H9 (cell line): ENCODE measurements around the gene OPA3. TPM values are rescaled to one million over a fixed set of nuclear protein-coding genes. Genes with fewer than 3 reads are reported as not detected.

ENCODE experiments used
- DNase-seq: peaks from one replicate; pipeline ENCODE4 v3.0.0-alpha.2; 2017
- H2AFZ ChIP-seq: one replicate; pipeline ENCODE4 v1.6.1; 2013; ENCODE audit warnings: mild to moderate bottlenecking, low read length, control low read depth, moderate library complexity
- H2AK5ac ChIP-seq: 2 replicates; pipeline ENCODE4 v1.6.1; 2013; ENCODE audit warnings: low read length, control low read depth, mixed read lengths; ENCODE audit not compliant: insufficient read length
- H2BK120ac ChIP-seq: one replicate; pipeline ENCODE4 v1.6.1; 2013; ENCODE audit warnings: low read depth, mild to moderate bottlenecking, low read length, control low read depth, inconsistent platforms; ENCODE audit not compliant: poor library complexity, severe bottlenecking
- H2BK12ac ChIP-seq: 2 replicates; pipeline ENCODE4 v1.6.1; 2013; ENCODE audit warnings: low read length, control low read depth, mixed read lengths, low read depth; ENCODE audit not compliant: insufficient read length
- H2BK15ac ChIP-seq: 2 replicates; pipeline ENCODE4 v1.6.1; 2013; ENCODE audit warnings: low read depth, low read length, control low read depth
- H2BK20ac ChIP-seq: one replicate; pipeline ENCODE4 v1.6.1; 2013; ENCODE audit warnings: low read depth, mild to moderate bottlenecking, low read length, control low read depth, inconsistent platforms; ENCODE audit not compliant: poor library complexity, severe bottlenecking
- H2BK5ac ChIP-seq: 2 replicates; pipeline ENCODE4 v1.6.1; 2013; ENCODE audit warnings: low read length, control low read depth, mixed read lengths; ENCODE audit not compliant: insufficient read length
- H3K14ac ChIP-seq: 2 replicates; pipeline ENCODE4 v1.6.1; 2013; ENCODE audit warnings: low read length, control low read depth; ENCODE audit not compliant: insufficient read depth
- H3K18ac ChIP-seq: 2 replicates; pipeline ENCODE4 v1.6.1; 2013; ENCODE audit warnings: low read depth, mild to moderate bottlenecking, mixed read lengths, low read length, control low read depth; ENCODE audit not compliant: insufficient read length
- H3K23ac ChIP-seq: 2 replicates; pipeline ENCODE4 v1.6.1; 2013; ENCODE audit warnings: low read length, control low read depth, mixed read lengths, low read depth; ENCODE audit not compliant: insufficient read length
- H3K23me2 ChIP-seq: 2 replicates; pipeline ENCODE4 v1.6.1; 2013; ENCODE audit warnings: low read depth, mild to moderate bottlenecking, mixed read lengths, low read length, control low read depth; ENCODE audit not compliant: insufficient read length, poor library complexity, severe bottlenecking
- H3K27ac ChIP-seq: 2 replicates; pipeline ENCODE4 v1.5.1; 2013; ENCODE audit warnings: low read length, control low read depth, mixed read lengths, low read depth; ENCODE audit not compliant: insufficient read length
- H3K27me3 ChIP-seq: 2 replicates; pipeline ENCODE4 v1.6.1; 2013; ENCODE audit warnings: low read length, control low read depth, inconsistent platforms; ENCODE audit not compliant: insufficient read depth
- H3K4ac ChIP-seq: 2 replicates; pipeline ENCODE4 v1.6.1; 2013; ENCODE audit warnings: low read depth, mild to moderate bottlenecking, control low read depth, inconsistent platforms, low read length, moderate library complexity
- H3K4me1 ChIP-seq: 2 replicates; pipeline ENCODE4 v1.6.1; 2013; ENCODE audit warnings: low read length, control low read depth, inconsistent platforms; ENCODE audit not compliant: insufficient read depth
- H3K4me2 ChIP-seq: 2 replicates; pipeline ENCODE4 v1.6.1; 2013; ENCODE audit warnings: low read length, control low read depth, mixed read lengths; ENCODE audit not compliant: insufficient read length, insufficient read depth
- H3K56ac ChIP-seq: 2 replicates; pipeline ENCODE4 v1.6.1; 2013; ENCODE audit warnings: low read depth, mild to moderate bottlenecking, mixed read lengths, low read length, control low read depth; ENCODE audit not compliant: insufficient read length
- H3K79me1 ChIP-seq: 2 replicates; pipeline ENCODE4 v1.6.1; 2013; ENCODE audit warnings: low read depth, mild to moderate bottlenecking, moderate library complexity, low read length, control low read depth, inconsistent platforms; ENCODE audit not compliant: insufficient read depth, poor library complexity, severe bottlenecking
- H3K79me2 ChIP-seq: 2 replicates; pipeline ENCODE4 v1.6.1; 2013; ENCODE audit warnings: low read length, control low read depth, inconsistent platforms; ENCODE audit not compliant: insufficient read depth
- H3K9ac ChIP-seq: 2 replicates; pipeline ENCODE4 v1.6.1; 2013; ENCODE audit warnings: low read length, control low read depth, mixed read lengths; ENCODE audit not compliant: insufficient read length; ENCODE audit errors: extremely low read depth
- H3K9me3 ChIP-seq: one replicate; pipeline ENCODE4 v1.6.1; 2013; ENCODE audit warnings: low read depth, low read length, inconsistent platforms; ENCODE audit not compliant: control insufficient read depth
- H3T11ph ChIP-seq: one replicate; pipeline ENCODE4 v1.6.1; 2013; ENCODE audit warnings: mild to moderate bottlenecking, low read length, control low read depth, inconsistent platforms
- H4K20me1 ChIP-seq: one replicate; pipeline ENCODE4 v1.6.1; 2013; ENCODE audit not compliant: control insufficient read depth, insufficient read length, insufficient read depth
- H4K5ac ChIP-seq: 2 replicates; pipeline ENCODE4 v1.6.1; 2013; ENCODE audit warnings: low read depth, mild to moderate bottlenecking, mixed read lengths, low read length, control low read depth; ENCODE audit not compliant: insufficient read length
- H4K8ac ChIP-seq: replicated peaks from 2 replicates; pipeline ENCODE4 v1.6.1; 2013; ENCODE audit warnings: low read length, control low read depth, mixed read lengths, low read depth; ENCODE audit not compliant: insufficient read length
- H4K91ac ChIP-seq: 2 replicates; pipeline ENCODE4 v1.6.1; 2013; ENCODE audit warnings: low read depth, mild to moderate bottlenecking, moderate library complexity, mixed read lengths, low read length, control low read depth; ENCODE audit not compliant: insufficient read length
- H3K27ac Mint-ChIP-seq, 3 experiments: 2 replicates in 2 of 3; 3 replicates in 1 of 3; pipeline ENCODE4 v1.8.0; 2020 to 2021; ENCODE audit warnings: mixed read lengths in 3 of 3, mild to moderate bottlenecking in 1 of 3, moderate library complexity in 1 of 3
- H3K27me3 Mint-ChIP-seq: 2 replicates; pipeline ENCODE4 v1.8.0; 2021; ENCODE audit warnings: low read depth, mild to moderate bottlenecking, moderate library complexity, mixed read lengths
- H3K36me3 Mint-ChIP-seq, 3 experiments: 2 replicates in 2 of 3; 3 replicates in 1 of 3; pipeline ENCODE4 v1.8.0; 2020 to 2021; ENCODE audit warnings: low read depth in 3 of 3, mixed read lengths in 3 of 3; ENCODE audit not compliant: insufficient read depth in 1 of 3
- H3K4me1 Mint-ChIP-seq, 2 experiments: 2 replicates each; pipeline ENCODE4 v1.8.0; 2020; ENCODE audit warnings: mixed read lengths in 2 of 2
- H3K4me3 Mint-ChIP-seq, 2 experiments: 2 replicates in 1 of 2; 3 replicates in 1 of 2; pipeline ENCODE4 v1.8.0; 2020 to 2021; ENCODE audit warnings: mild to moderate bottlenecking in 2 of 2, mixed read lengths in 2 of 2, moderate library complexity in 1 of 2
- H3K9me3 Mint-ChIP-seq, 2 experiments: 2 replicates in 1 of 2; 3 replicates in 1 of 2; pipeline ENCODE4 v1.8.0; 2020; ENCODE audit warnings: mild to moderate bottlenecking in 2 of 2, mixed read lengths in 2 of 2, moderate library complexity in 1 of 2
- WGBS: extraction: QIAGEN DNeasy Blood & Tissue Kit; methylation state at CpG from one replicate; pipeline ENCODE4 v1.1.7; 2013; ENCODE audit warnings: missing lambda C conversion rate, low lambda C conversion rate, mixed read lengths; ENCODE audit not compliant: insufficient read length; ENCODE audit errors: extremely low coverage; 5-methylcytosine and 5-hydroxymethylcytosine counted together
- total RNA-seq: library from RNA; stranded (reverse); gene quantifications from 2 replicates; pipeline ENCODE4 v1.2.1, GENCODE V29; 2021
- TF ChIP-seq, protein P1 (sequence below): fragments of 200-600 bp; sonication (generic); conservative IDR thresholded peaks from 3 replicates; pipeline ENCODE4 v1.8.0; 2021; ENCODE audit warnings: antibody characterized with exemption, mild to moderate bottlenecking

Gene OPA3
- total RNA-seq, 1 experiment from 2014 or later = 13.0 TPM

DNA sequence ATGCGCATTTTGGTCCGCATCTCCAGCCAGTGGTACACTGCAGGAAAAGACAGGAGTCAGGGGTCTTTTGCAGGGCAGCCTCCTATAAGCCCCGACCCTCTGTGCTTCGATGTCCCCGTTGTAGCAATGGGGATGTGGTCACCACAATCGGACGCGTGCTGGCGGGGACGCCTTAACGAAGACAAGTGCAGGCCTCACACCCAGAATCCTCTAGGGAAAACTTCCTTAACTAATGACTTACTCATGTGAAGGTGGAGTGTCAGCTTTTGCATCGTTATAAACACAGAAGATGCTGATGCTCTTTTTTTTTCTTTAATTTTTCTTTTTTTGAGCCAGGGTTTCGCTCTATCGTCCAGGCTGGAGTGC, 55.2 kb downstream of the OPA3 start:
- Mint-ChIP-seq H3K4me1 (peaks cover 17 to 23% of the 10 kb centered on the region in 2 experiments), H3K27ac (no peak overlapping the region), H3K4me3 (peak overlapping the region; percentile 64 to 83), H3K27me3 (peaks cover 19% of the 10 kb centered on the region), H3K36me3 (peaks cover 23 to 44% (median 27%) of the 10 kb centered on the region in 3 experiments), H3K9me3 (peaks cover 12% of the 10 kb centered on the region in 2 experiments)
- no peaks in the 10 kb centered on the region for H3K9me3 ChIP-seq
- no peak overlapping the region for H2AK5ac ChIP-seq
- no peak overlapping the region for H3K56ac ChIP-seq
- no peaks in the 10 kb centered on the region for H4K20me1 ChIP-seq
- no peaks in the 10 kb centered on the region for H3K79me1 ChIP-seq
- no peak overlapping the region for H3T11ph ChIP-seq
- peaks cover 3% of the 10 kb centered on the region; the same call in 1 of the 2 replicates for H3K27me3 ChIP-seq
- H2BK5ac ChIP-seq = no peak overlapping the region
- H3K23ac ChIP-seq = no peak overlapping the region
- H3K23me2 ChIP-seq = peaks cover 15% of the 10 kb centered on the region
- no peak for DNase-seq
- TF ChIP-seq, protein P1, sequence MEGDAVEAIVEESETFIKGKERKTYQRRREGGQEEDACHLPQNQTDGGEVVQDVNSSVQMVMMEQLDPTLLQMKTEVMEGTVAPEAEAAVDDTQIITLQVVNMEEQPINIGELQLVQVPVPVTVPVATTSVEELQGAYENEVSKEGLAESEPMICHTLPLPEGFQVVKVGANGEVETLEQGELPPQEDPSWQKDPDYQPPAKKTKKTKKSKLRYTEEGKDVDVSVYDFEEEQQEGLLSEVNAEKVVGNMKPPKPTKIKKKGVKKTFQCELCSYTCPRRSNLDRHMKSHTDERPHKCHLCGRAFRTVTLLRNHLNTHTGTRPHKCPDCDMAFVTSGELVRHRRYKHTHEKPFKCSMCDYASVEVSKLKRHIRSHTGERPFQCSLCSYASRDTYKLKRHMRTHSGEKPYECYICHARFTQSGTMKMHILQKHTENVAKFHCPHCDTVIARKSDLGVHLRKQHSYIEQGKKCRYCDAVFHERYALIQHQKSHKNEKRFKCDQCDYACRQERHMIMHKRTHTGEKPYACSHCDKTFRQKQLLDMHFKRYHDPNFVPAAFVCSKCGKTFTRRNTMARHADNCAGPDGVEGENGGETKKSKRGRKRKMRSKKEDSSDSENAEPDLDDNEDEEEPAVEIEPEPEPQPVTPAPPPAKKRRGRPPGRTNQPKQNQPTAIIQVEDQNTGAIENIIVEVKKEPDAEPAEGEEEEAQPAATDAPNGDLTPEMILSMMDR = no peak
- no peak overlapping the region for H2BK12ac ChIP-seq
- no peak overlapping the region for H2BK15ac ChIP-seq
- H4K8ac ChIP-seq = no peak overlapping the region
- WGBS = no CpG with 5 or more reads among the region's 14 CpGs
- no peak overlapping the region for H2BK20ac ChIP-seq
- no peak overlapping the region for H3K14ac ChIP-seq
- H2BK120ac ChIP-seq = no peak overlapping the region
- no peak overlapping the region for H4K5ac ChIP-seq
- no peak overlapping the region for H4K91ac ChIP-seq
- H3K18ac ChIP-seq = no peak overlapping the region
- H3K9ac ChIP-seq = no peak overlapping the region
- no peaks in the 10 kb centered on the region for H3K79me2 ChIP-seq
- H3K27ac ChIP-seq = no peak overlapping the region
- H3K4ac ChIP-seq = no peak overlapping the region
- H2AFZ ChIP-seq = no peak overlapping the region
- H3K4me1 ChIP-seq = no peaks in the 10 kb centered on the region
- peak overlapping the region; percentile 84 for H3K4me2 ChIP-seq
